HG03558 (cell line): Measurements from ENCODE around the gene JADE1.

Experiments
- ATAC-seq: cut with Tn5 transposase; IDR thresholded peaks from one replicate; pipeline ENCODE4 v1.9.1; 2021; ENCODE audit warnings: moderate number of reproducible peaks; ENCODE audit not compliant: unreplicated experiment; ENCODE audit errors: extremely low read depth

JADE1 gene

DNA sequence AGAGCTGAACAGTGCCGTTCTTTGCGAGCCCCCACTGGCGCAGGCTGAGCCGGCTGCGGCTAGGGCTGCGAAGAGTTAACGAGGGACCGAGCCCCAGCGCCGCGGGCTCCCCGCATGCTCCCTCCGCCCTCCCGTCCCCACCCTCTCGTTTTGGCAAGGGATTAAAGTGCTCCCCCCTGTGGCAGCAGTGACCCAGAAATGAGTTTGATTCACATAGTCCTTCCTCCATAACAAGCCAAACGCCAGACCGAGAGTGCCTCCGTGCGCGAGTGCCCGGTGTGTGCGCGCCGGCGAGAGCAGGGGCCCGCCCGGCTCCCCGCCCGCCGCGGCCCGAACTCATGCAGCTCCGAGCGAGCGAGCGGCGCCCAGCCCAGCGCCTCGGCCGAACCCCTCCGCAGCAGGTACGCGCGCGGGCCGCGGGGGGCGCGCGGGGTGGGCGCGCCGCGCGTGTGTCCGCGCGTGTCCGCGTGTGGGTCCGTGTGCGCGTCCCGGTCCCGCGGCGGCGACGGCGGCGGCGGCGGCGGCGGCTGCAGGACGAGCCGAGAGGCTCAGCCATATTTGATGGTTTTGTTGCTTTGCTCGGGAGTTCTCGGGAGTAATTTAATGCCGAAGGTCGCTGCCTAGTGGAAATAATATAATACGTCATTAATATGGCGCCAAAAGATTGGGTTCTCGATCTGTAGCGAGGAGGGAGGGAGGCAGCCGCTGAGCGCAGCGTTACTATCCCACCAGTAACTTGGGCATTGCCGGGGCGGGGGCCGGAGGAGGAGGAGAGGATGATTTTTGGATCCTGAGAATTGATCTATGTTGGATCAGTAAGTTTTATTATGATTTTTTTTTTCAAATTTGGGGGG lies at the start of gene JADE1:
Gene JADE1, plus strand, starts transcription at position 224 of the 854 bp plus-strand sequence. CDS start 22,059 bp downstream, outside the sequence.
- ATAC-seq, result peak; percentile 37

- no peak for ATAC-seq
Measured at GRCh38 chr4:128766781-128767180, 42.7 kb upstream of the JADE1 start.

DNA sequence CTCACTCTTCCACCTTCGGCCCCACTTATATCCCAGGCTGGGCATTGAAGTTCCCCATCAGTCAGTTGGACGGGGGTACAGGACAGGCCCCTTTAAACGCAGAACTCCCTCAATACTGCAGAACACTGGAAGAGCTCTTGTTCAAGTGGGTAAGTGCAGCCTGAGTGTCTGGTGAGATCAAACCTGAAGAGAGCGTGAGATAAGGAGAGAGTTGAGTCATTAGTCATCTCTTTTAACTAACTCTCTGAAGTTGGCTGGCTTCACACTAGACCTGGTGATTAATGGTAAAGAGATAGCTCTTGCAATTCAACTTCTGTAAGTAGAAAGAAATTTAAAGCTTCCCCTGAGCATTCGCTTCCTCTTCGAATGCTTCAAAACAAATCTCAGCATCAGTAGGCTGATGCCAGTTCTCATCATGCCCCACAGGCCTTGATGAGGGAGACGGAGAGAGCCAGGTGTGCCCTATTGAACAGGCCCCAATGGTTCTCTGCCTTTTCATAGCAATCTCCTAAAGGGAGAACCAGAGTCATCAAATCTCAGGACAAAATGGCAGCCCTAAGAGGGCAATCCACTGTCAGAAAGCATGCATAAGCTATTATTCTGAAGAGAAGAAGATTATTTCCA lies 41.0 kb upstream of the JADE1 start:
- ATAC-seq, result no peak

GRCh38 chr4:128769011-128769410 lies 40.5 kb upstream of the JADE1 start:
- no peak for ATAC-seq

- ATAC-seq, result no peak
Measured at GRCh38 chr4:128770807-128771206, 38.7 kb upstream of the JADE1 start.

DNA sequence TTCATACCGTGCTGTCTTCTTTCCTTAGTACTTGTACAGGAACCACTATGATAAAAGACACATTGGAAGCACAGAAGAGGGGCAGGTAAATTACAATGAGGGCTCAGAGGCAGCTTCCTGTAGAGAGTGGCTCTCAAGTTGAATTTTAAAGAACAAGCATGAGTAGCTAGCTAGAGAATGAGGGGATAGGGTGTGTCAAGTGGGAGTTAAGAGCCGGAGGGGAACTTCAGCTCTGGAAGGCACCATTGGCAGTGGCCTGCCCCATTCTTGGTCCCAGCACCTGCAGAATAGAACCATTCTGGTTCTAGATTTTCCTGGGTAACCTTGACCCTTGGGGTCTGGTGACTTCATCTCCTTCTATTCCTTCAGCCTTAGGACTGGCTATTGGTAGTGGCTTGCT lies 34.0 kb upstream of the JADE1 start:
- ATAC-seq, result no peak

DNA sequence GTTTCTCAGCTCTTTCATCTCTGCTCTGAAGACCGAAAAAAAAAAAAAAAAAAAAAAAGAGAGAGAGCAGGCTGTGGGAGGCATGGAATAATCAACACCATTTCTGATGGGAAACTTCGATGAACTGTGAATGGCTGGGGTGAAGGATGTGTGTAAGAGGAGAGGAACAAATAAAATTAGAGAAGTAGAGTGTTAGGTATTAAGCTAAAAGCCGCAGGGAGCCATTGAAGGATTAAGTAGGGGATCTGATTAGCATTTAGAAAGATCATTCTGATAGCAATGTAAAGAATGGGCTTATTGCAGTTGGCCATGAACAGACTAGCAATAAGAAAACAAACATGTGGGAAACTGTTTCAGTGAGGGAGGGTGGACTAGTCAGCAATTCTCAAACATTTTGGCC lies 33.6 kb upstream of the JADE1 start:
- no peak for ATAC-seq

DNA sequence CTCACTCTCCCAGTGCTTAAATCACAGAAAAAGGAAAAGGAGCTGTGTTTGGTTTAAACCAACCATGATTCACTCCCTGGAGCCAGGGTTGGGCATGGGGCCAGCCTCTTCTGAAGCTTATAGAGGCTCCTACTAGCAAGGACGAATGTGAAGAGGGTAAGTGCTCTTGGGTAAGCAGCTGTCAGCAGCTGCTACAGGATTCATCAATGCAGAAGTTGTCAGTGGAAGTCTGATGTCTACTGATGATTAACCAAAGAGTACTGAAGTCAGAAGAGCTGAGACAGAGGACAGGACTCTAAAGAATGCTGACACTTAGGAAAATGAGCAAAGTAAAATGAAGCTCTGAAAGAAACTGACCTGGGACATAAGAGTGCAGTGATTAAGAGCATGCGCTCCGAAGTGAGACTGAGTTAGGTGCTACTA lies 32.7 kb upstream of the JADE1 start:
- ATAC-seq, result no peak

GRCh38 chr4:128780688-128781087 lies 28.8 kb upstream of the JADE1 start:
- no peak for ATAC-seq

DNA sequence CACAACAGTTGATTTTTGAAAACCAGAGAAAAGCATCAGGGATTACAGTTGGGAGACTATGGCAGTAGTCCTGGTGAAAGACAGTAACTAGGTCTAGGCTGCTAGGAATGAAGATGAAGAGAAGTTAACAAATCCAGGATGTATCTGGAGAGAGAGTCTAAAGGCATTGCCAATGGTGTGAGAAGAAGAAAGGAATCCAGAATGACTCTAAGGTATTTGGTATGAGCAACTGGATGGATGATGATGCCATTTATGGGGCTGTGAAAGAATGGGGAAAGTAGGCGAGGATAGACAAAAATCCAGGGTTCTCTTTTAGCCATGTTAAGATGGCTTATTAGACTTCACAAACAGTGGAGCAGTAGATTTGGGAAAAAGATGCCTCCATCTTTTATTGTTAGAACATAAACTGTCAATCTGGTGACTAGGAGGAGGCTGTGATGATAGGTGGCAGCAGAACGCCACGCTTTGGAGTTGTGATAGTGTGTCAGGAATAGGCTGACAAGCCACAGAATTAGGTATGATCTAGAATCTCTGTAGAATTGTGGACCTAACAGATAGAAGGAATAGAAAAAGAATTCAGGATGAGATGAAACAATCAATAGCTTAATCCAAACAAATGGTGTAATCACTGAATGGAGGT lies 27.3 kb upstream of the JADE1 start:
- ATAC-seq, result no peak

GRCh38 chr4:128782875-128783614 lies 26.5 kb upstream of the JADE1 start:
- no peak for ATAC-seq

DNA sequence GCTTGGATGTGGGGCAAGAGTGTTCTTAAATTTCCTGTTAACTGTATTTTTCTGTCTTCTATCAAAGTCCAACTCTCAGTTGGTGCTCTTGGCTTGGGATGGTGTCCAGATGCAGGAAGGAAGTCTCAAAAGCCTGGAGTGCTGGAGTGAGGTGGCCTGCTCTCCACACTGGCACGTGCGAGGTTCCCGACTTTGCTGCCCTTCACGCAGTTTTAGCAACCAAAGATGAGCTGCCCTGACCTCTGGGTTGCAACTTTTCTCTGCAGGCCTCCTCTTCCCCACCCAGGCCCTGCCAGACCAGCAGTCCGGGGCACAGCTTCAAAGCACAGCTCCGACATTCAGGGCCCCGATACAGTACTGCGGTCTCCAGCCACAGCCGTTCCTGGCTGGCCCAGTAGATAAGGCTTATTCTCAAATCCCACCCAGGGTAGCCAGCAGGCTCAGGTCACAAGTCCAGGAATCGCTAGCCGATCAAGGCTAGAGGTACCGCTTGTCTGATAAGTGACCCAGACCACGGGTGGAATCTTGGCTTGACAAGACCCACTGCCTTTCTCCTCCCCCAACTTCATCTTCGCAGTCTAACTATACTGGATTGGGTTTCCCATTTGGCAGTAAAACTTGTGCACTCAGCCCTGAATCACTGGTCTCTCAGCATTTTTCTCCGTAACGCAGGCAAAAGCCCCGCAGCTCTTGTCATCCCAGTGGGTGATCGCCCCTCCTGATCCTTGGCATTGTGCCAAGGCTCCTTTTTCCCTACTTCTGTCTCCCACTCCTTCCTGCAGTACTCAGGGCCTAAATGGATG lies 21.8 kb upstream of the JADE1 start:
- no peak for ATAC-seq

DNA sequence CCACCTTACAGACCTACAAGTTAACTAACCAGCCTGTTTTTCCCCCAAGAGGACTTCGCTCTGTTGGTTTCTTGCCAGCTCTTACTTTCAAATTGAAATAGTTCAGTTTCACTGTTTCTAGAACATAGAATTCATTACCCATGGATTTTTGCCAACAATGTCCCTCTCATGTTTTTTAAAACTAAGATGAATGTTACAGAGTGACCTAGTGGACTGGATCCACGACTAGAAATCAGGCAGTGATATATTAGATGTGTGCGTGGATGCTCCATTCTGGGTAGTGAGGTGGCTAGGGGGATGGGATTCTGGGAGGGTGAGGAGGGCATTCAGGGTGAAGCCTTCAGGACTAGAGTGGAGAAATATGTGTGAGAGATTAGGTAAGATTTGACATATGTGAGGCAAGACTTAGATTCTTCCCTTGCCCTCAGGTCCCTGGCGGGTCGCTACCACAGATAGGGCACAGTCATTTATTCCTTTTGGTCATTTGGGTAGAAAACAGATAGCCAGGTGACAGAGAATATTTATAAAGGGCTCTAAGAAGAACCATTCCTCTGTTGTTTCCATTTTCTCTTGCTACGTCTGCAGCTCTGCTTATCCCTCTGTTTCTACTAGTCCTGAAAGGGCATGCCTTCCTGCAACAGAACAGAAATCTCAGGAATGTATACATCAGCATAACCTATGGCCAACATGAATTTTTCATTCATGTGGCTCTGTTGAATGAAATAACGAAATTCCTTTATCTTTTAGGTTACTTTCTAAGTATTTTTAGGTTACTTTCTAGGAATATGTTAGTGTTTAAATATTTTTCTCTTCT lies 15.4 kb upstream of the JADE1 start:
- ATAC-seq, result no peak

- ATAC-seq, result no peak
Measured at GRCh38 chr4:128796934-128797333, 12.6 kb upstream of the JADE1 start.

- no peak for ATAC-seq
Measured at GRCh38 chr4:128800284-128800683, 9.2 kb upstream of the JADE1 start.

- ATAC-seq, result no peak
Measured at GRCh38 chr4:128800701-128801284, 8.7 kb upstream of the JADE1 start.

GRCh38 chr4:128802680-128803628 lies 6.5 kb upstream of the JADE1 start:
- ATAC-seq, result no peak

DNA sequence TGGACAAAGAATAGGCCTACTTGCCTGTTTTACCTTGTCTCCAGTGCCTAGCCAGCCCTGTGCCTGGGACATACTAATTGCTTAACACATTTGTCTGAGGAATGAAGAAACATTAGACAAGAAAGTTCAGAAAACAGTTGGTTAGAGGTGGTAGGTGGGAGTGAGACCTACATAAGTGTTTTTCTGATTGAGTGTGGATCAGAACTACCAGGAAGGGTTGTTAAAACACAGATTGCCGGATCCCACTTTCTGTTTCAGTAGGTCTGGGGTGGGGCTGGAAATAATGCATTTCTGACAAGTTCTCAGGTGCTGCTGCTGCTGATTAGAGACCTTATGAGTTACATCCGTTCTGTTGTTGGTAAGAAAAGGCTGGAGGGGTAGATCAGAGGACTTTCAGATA lies 5.7 kb upstream of the JADE1 start:
- no peak for ATAC-seq
